ENCODE data around the gene SRP9.

Gene SRP9

GRCh38 chr1:225777583-225778336 lies at the start of gene SRP9:
TSS of gene SRP9 (plus strand) at chr1:225777826. CDS start at chr1:225777941, 115 bp downstream.
- peak; percentile 92 for TF ChIP-seq CTCF (IDR thresholded peaks at IDR 0.05; ENCODE audit: low read depth, low read length)
- DNase-seq (ENCODE audit: low read depth in 2 of 2), result peak; percentile 98
- H3K4me3 ChIP-seq (replicated peaks in 1 of 2; ENCODE audit: low read depth in 2 of 2, low read length in 2 of 2), result peak within 1 kb of the TSS; percentile 84 to 94

GRCh38 chr1:225731491-225731890 lies 46.1 kb upstream of the SRP9 start:
- no peak for TF ChIP-seq CTCF (IDR thresholded peaks at IDR 0.05; ENCODE audit: low read depth, low read length)
- H3K4me3 ChIP-seq (replicated peaks in 1 of 2; ENCODE audit: low read depth in 2 of 2, low read length in 2 of 2), result no peak overlapping the region
- DNase-seq (ENCODE audit: low read depth in 2 of 2), result no peak

GRCh38 chr1:225733254-225733653 lies 44.4 kb upstream of the SRP9 start:
- DNase-seq (ENCODE audit: low read depth in 2 of 2), result peak in 1 of 2 donors; percentile 26
- no peak overlapping the region for H3K4me3 ChIP-seq (replicated peaks in 1 of 2; ENCODE audit: low read depth in 2 of 2, low read length in 2 of 2)
- no peak for TF ChIP-seq CTCF (IDR thresholded peaks at IDR 0.05; ENCODE audit: low read depth, low read length)

GRCh38 chr1:225735252-225736149 lies 42.1 kb upstream of the SRP9 start:
- TF ChIP-seq CTCF (IDR thresholded peaks at IDR 0.05; ENCODE audit: low read depth, low read length), result no peak
- no peak overlapping the region for H3K4me3 ChIP-seq (replicated peaks in 1 of 2; ENCODE audit: low read depth in 2 of 2, low read length in 2 of 2)
- DNase-seq (ENCODE audit: low read depth in 2 of 2), result peak; percentile 96 to 99

- H3K4me3 ChIP-seq (replicated peaks in 1 of 2; ENCODE audit: low read depth in 2 of 2, low read length in 2 of 2), result no peak overlapping the region
- no peak for TF ChIP-seq CTCF (IDR thresholded peaks at IDR 0.05; ENCODE audit: low read depth, low read length)
- peak in 1 of 2 donors; percentile 25 for DNase-seq (ENCODE audit: low read depth in 2 of 2)
Measured at GRCh38 chr1:225736437-225737098, 41.1 kb upstream of the SRP9 start.

- DNase-seq (ENCODE audit: low read depth in 2 of 2), result peak in 1 of 2 donors; percentile 15
- H3K4me3 ChIP-seq (replicated peaks in 1 of 2; ENCODE audit: low read depth in 2 of 2, low read length in 2 of 2), result no peak overlapping the region
- no peak for TF ChIP-seq CTCF (IDR thresholded peaks at IDR 0.05; ENCODE audit: low read depth, low read length)
Measured at GRCh38 chr1:225737161-225737560, 40.5 kb upstream of the SRP9 start.

Measured in cardiac fibroblast (primary cell).